ENCODE measurements around the gene INPP5K. TPM values are rescaled to one million over a fixed set of nuclear protein-coding genes. Genes with fewer than 3 reads are reported as not detected.
"Not testable (repeated sequence)": the region's sequence is repeated elsewhere in the genome, so short reads cannot be mapped to it uniquely, and the experiment has no call there.

The INPP5K gene
- total and polyA plus RNA-seq, 2 donors = 20.6 to 46.7 TPM

- 92% methylated on average over 9 of the region's 9 CpGs for WGBS
- Histone ChIP-seq H3K4me1 (ENCODE audit: control insufficient read depth in 2 of 2, insufficient read depth in 2 of 2, low read length in 2 of 2) (peaks cover 11 to 24% of the 10 kb centered on the region in 2 donors), H3K27ac (ENCODE audit: low read depth in 1 of 2, low read length in 1 of 2) (no peak overlapping the region)
Measured at GRCh38 chr17:1454541-1454940, 61.9 kb downstream of the INPP5K start.

DNA sequence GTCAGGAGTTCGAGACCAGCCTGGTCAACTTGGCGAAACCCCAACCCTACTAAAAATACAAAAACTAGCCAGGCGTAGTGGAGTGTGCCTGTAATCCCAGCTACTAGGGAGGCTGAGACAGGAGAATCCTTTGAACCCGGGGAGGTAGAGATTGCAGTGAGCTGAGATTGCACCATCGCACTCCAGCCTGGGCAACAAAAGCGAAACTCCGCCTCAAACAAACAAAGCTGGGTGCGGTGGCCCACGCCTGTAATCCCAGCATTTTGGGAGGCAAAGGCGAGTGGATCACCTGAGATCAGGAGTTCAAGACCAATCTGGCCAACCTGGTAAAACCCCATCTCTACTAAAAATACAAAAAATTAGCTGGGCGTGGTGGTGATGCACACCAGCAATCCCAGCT is 62.7 kb downstream of the INPP5K start:
- H3K27me3 ChIP-seq (ENCODE audit: control insufficient read depth in 2 of 2, insufficient read depth in 1 of 2, low read length in 1 of 2) = peaks cover 0 to 12% of the 10 kb centered on the region in 2 donors
- not testable (repeated sequence) for DNase-seq (ENCODE audit: low read depth in 6 of 9, low spot score in 9 of 9); H3K9me3 ChIP-seq (ENCODE audit: control insufficient read depth in 2 of 2, insufficient read depth in 1 of 2, low read length in 1 of 2); H3K27ac ChIP-seq (ENCODE audit: low read depth in 1 of 2, low read length in 1 of 2); H3K4me3 ChIP-seq (ENCODE audit: low read length in 2 of 2)
- WGBS = 99% methylated on average over 11 of the region's 11 CpGs
- H3K4me1 ChIP-seq (ENCODE audit: control insufficient read depth in 2 of 2, insufficient read depth in 2 of 2, low read length in 2 of 2) = peaks cover 11 to 24% of the 10 kb centered on the region in 2 donors
- peaks cover 18% of the 10 kb centered on the region in 2 donors for H3K36me3 ChIP-seq (ENCODE audit: control insufficient read depth in 2 of 2, insufficient read depth in 2 of 2, low read length in 1 of 2)

More at GRCh38 chr17:1454541-1454940, 61.9 kb downstream of the INPP5K start:
- peaks cover 0 to 13% of the 10 kb centered on the region in 2 donors for H3K27me3 ChIP-seq (ENCODE audit: control insufficient read depth in 2 of 2, insufficient read depth in 1 of 2, low read length in 1 of 2)
- H3K36me3 ChIP-seq (ENCODE audit: control insufficient read depth in 2 of 2, insufficient read depth in 2 of 2, low read length in 1 of 2) = peaks cover 11 to 13% of the 10 kb centered on the region in 2 donors
- DNase-seq (ENCODE audit: low read depth in 6 of 9, low spot score in 9 of 9) = no peak
- H3K4me3 ChIP-seq (ENCODE audit: low read length in 2 of 2) = peak overlapping the region; percentile 81 to 99
- peaks cover 0 to 8% of the 10 kb centered on the region in 2 donors for H3K9me3 ChIP-seq (ENCODE audit: control insufficient read depth in 2 of 2, insufficient read depth in 1 of 2, low read length in 1 of 2)

- peaks cover 18 to 22% of the 10 kb centered on the region in 2 donors for H3K36me3 ChIP-seq (ENCODE audit: control insufficient read depth in 2 of 2, insufficient read depth in 2 of 2, low read length in 1 of 2)
- no peak overlapping the region for H3K4me3 ChIP-seq (ENCODE audit: low read length in 2 of 2)
- DNase-seq (ENCODE audit: low read depth in 6 of 9, low spot score in 9 of 9) = no peak
- WGBS = 96% methylated on average over 5 of the region's 5 CpGs
- peaks cover 13 to 24% of the 10 kb centered on the region in 2 donors for H3K4me1 ChIP-seq (ENCODE audit: control insufficient read depth in 2 of 2, insufficient read depth in 2 of 2, low read length in 2 of 2)
- H3K9me3 ChIP-seq (ENCODE audit: control insufficient read depth in 2 of 2, insufficient read depth in 1 of 2, low read length in 1 of 2) = peaks cover 0 to 8% of the 10 kb centered on the region in 2 donors
- no peak overlapping the region for H3K27ac ChIP-seq (ENCODE audit: low read depth in 1 of 2, low read length in 1 of 2)
- H3K27me3 ChIP-seq (ENCODE audit: control insufficient read depth in 2 of 2, insufficient read depth in 1 of 2, low read length in 1 of 2) = peaks cover 0 to 6% of the 10 kb centered on the region in 2 donors
Measured at GRCh38 chr17:1452836-1453235, 63.6 kb downstream of the INPP5K start.

DNA sequence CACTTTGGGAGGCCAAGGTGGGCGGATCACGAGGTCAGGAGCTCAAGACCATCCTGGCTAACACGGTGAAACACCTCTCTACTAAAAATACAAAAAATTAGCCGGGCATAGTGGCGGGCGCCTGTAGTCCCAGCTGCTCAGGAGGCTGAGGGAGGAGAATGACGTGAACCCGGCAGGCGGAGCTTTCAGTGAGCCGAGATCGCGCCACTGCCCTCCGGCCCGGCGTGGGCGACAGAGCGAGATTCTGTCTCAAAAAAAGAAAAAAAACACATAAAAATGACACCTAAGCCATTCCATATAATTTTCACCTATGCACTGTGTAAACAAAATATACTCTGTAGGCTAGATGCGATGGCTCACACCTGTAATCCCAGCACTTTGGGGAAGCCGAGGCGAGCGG is 66.2 kb downstream of the INPP5K start:
- DNase-seq (ENCODE audit: low read depth in 6 of 9, low spot score in 9 of 9); H3K27ac ChIP-seq (ENCODE audit: low read depth in 1 of 2, low read length in 1 of 2); H3K4me3 ChIP-seq (ENCODE audit: low read length in 2 of 2); H3K9me3 ChIP-seq (ENCODE audit: control insufficient read depth in 2 of 2, insufficient read depth in 1 of 2, low read length in 1 of 2); H3K27me3 ChIP-seq (ENCODE audit: control insufficient read depth in 2 of 2, insufficient read depth in 1 of 2, low read length in 1 of 2): not testable (repeated sequence)
- Histone ChIP-seq H3K36me3 (ENCODE audit: control insufficient read depth in 2 of 2, insufficient read depth in 2 of 2, low read length in 1 of 2) (peaks cover 22 to 29% of the 10 kb centered on the region in 2 donors), H3K4me1 (ENCODE audit: control insufficient read depth in 2 of 2, insufficient read depth in 2 of 2, low read length in 2 of 2) (peaks cover 12 to 24% of the 10 kb centered on the region in 2 donors)
- WGBS = 99% methylated on average over 21 of the region's 21 CpGs

GRCh38 chr17:1449412-1449967 is 66.9 kb downstream of the INPP5K start:
- DNase-seq (ENCODE audit: low read depth in 6 of 9, low spot score in 9 of 9) = no peak
- 96% methylated on average over 5 of the region's 5 CpGs for WGBS
- no peaks in the 10 kb centered on the region for H3K9me3 ChIP-seq (ENCODE audit: control insufficient read depth in 2 of 2, insufficient read depth in 1 of 2, low read length in 1 of 2)
- H3K36me3 ChIP-seq (ENCODE audit: control insufficient read depth in 2 of 2, insufficient read depth in 2 of 2, low read length in 1 of 2) = peaks cover 22 to 29% of the 10 kb centered on the region in 2 donors
- no peaks in the 10 kb centered on the region for H3K27me3 ChIP-seq (ENCODE audit: control insufficient read depth in 2 of 2, insufficient read depth in 1 of 2, low read length in 1 of 2)
- H3K4me1 ChIP-seq (ENCODE audit: control insufficient read depth in 2 of 2, insufficient read depth in 2 of 2, low read length in 2 of 2) = peaks cover 5 to 18% of the 10 kb centered on the region in 2 donors
- H3K27ac ChIP-seq (ENCODE audit: low read depth in 1 of 2, low read length in 1 of 2) = no peak overlapping the region
- no peak overlapping the region for H3K4me3 ChIP-seq (ENCODE audit: low read length in 2 of 2)

- no peaks in the 10 kb centered on the region for H3K27me3 ChIP-seq (ENCODE audit: control insufficient read depth in 2 of 2, insufficient read depth in 1 of 2, low read length in 1 of 2)
Measured at GRCh38 chr17:1447052-1447451, 69.4 kb downstream of the INPP5K start.

DNA sequence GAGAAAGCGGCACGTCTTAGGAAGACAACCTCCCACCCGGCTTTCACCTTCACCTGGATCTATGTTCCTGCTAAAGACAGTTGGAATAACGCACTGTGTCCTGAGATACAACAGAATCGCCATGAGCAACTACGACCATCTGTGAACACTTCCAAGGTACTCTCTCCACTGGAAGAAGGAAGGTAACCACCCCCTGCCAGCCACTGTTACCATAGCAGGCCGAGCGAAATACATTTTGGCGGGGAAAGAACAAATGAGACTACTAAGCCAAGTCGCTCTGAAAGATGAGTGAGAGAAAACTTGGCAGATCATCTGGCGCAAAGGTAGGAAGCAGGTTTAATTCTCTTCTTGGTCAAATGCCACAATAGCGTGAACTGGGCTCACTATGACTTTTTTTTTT is 70.2 kb downstream of the INPP5K start:
- 96% methylated on average over 12 of the region's 12 CpGs for WGBS
- H3K27me3 ChIP-seq (ENCODE audit: control insufficient read depth in 2 of 2, insufficient read depth in 1 of 2, low read length in 1 of 2) = no peaks in the 10 kb centered on the region
- no peak overlapping the region for H3K27ac ChIP-seq (ENCODE audit: low read depth in 1 of 2, low read length in 1 of 2)
- H3K4me3 ChIP-seq (ENCODE audit: low read length in 2 of 2) = no peak overlapping the region
- H3K9me3 ChIP-seq (ENCODE audit: control insufficient read depth in 2 of 2, insufficient read depth in 1 of 2, low read length in 1 of 2) = no peaks in the 10 kb centered on the region
- H3K36me3 ChIP-seq (ENCODE audit: control insufficient read depth in 2 of 2, insufficient read depth in 2 of 2, low read length in 1 of 2) = peaks cover 13 to 24% of the 10 kb centered on the region in 2 donors
- H3K4me1 ChIP-seq (ENCODE audit: control insufficient read depth in 2 of 2, insufficient read depth in 2 of 2, low read length in 2 of 2) = peaks cover 4 to 8% of the 10 kb centered on the region in 2 donors
- no peak for DNase-seq (ENCODE audit: low read depth in 6 of 9, low spot score in 9 of 9)

More at GRCh38 chr17:1447052-1447451, 69.4 kb downstream of the INPP5K start:
- peaks cover 4 to 8% of the 10 kb centered on the region in 2 donors for H3K4me1 ChIP-seq (ENCODE audit: control insufficient read depth in 2 of 2, insufficient read depth in 2 of 2, low read length in 2 of 2)
- no peak overlapping the region for H3K4me3 ChIP-seq (ENCODE audit: low read length in 2 of 2)
- peaks cover 19 to 27% of the 10 kb centered on the region in 2 donors for H3K36me3 ChIP-seq (ENCODE audit: control insufficient read depth in 2 of 2, insufficient read depth in 2 of 2, low read length in 1 of 2)
- WGBS = 50% methylated on average over 7 of the region's 7 CpGs
- no peaks in the 10 kb centered on the region for H3K9me3 ChIP-seq (ENCODE audit: control insufficient read depth in 2 of 2, insufficient read depth in 1 of 2, low read length in 1 of 2)
- no peak for DNase-seq (ENCODE audit: low read depth in 6 of 9, low spot score in 9 of 9)
- H3K27ac ChIP-seq (ENCODE audit: low read depth in 1 of 2, low read length in 1 of 2) = peak overlapping the region in 1 of 2 donors; percentile 17

DNA sequence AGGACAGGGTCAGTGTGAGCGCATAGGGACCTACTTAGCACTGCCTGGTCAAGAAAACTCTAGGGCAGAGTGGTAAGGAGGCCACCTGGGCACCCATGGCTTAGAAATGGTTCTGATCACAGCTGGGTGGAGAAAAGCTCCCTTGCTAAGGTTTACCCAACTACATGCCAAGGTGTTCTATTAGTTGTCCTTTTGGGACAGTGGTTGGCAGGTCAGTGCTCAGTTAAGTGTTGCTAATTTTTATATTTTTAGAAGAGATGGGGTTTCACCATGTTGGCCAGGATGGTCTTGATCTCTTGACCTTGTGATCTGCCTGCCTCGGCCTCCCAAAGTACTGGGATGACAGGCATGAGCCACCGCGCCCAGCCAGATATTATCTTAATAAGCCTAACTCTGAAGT is 70.7 kb downstream of the INPP5K start:
- not testable (repeated sequence) for H3K27me3 ChIP-seq (ENCODE audit: control insufficient read depth in 2 of 2, insufficient read depth in 1 of 2, low read length in 1 of 2); H3K27ac ChIP-seq (ENCODE audit: low read depth in 1 of 2, low read length in 1 of 2); H3K9me3 ChIP-seq (ENCODE audit: control insufficient read depth in 2 of 2, insufficient read depth in 1 of 2, low read length in 1 of 2); DNase-seq (ENCODE audit: low read depth in 6 of 9, low spot score in 9 of 9); H3K4me3 ChIP-seq (ENCODE audit: low read length in 2 of 2); H3K4me1 ChIP-seq (ENCODE audit: control insufficient read depth in 2 of 2, insufficient read depth in 2 of 2, low read length in 2 of 2)
- H3K36me3 ChIP-seq (ENCODE audit: control insufficient read depth in 2 of 2, insufficient read depth in 2 of 2, low read length in 1 of 2) = peaks cover 13 to 28% of the 10 kb centered on the region in 2 donors
- WGBS = 98% methylated on average over 4 of the region's 4 CpGs

Measured in thymus (tissue), 11 donors.